NCI-H526 (cell line): ENCODE measurements around the gene NSUN2.
"Not testable (repeated sequence)": the region's sequence is repeated elsewhere in the genome, so short reads cannot be mapped to it uniquely, and the experiment has no call there.

Experiments
- DNase-seq, 2 experiments: peaks; one replicate each; lab custom pipeline; 2025; lab: John Stamatoyannopoulos, UW

Gene NSUN2

DNA sequence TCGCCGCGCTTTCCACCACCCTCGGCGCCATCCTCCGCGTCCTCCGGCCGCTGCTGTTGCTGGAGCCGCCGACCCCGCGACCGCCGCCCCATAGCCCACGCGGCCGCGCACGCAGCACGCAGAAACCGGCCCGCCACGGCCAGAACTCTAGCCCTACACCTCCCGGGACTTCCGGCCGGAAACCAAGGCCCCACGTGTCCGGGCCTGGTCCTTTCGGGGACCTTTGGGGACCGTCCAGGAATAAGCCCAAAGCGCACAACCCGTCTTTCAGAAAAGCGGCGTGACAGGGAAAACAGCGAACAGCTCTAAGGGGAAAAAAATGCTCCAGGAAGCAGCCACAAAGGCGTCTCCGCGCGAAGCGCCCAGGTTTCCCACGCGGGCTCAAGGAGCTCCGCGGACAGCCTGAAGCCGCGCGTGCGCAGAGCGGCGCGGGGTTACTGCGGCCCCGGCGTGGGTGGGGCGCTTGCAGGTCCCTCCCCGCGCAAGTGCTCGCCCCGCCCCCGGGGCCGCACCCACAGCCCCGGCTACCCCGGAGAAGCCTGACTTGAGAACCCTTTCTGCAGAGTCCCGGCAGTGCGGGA lies at the start of gene NSUN2, which contains the start of gene SRD5A1:
TSS of gene NSUN2 (minus strand) at position 157 of the 581 bp plus-strand sequence. CDS start at position 92, 65 bp downstream.
TSS of gene SRD5A1 (plus strand) at position 553 of the 581 bp plus-strand sequence. CDS start 137 bp downstream, outside the sequence.
- DNase-seq, result peak; percentile 81 to 95

DNA sequence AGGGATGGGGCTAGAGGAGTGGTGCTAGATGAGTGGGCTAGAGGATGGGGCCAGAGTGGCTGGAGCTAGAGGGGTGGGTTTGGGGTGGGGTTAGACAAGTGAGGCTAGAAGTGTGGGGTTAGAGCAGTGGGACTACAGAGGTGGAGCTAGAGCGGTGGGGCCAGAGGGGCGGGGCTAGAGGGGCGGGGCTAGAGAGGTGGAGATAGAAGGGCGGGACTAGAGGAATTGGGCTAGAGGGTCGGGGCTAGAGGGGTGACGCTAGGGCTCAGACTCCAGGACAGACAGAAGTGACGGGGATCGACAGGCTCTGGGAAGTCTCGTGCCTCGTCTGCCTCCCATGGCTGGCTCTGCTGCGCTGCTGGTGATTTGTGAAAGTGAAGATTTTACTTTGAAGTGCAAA lies 49.4 kb upstream of the NSUN2 start:
- DNase-seq, result no peak

DNA sequence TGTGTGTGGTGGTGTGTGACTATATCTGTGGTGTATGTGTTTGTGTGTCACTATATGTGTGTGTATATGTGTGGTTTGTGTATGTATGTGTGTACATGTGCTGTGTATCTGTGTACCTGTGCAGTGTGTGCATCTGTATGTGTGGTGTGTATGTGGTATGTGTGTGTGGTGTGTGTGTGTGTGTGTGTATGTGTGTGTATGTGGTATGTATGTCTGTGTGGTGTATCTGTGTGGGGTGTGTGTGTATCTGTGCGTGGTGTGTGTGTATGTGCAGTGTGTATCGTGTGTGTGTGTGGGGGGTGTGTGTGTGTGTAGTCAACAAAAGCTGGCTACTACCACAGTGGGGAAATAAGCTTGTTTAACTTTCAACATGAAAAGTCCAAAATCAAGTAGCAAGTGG lies 48.8 kb upstream of the NSUN2 start:
- DNase-seq, result no peak

DNA sequence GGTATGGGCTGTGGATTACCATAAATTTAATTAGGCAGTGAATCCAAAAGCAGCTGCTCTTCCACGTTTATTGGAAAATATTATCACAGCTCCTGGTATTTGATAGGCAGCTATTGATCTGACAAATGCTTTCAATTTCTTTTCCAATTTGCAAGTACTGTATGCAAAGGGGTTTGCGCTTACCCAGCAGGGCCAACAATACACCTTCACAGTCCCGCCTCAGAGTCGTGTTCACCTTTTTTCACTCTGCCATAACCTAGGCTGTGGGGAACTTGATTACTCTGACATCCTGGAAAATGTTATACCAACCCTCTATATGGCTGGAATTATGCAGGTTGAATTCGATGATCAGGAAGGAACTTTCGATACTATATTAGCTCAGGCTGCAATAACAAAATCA lies 48.1 kb upstream of the NSUN2 start:
- DNase-seq, result no peak

DNA sequence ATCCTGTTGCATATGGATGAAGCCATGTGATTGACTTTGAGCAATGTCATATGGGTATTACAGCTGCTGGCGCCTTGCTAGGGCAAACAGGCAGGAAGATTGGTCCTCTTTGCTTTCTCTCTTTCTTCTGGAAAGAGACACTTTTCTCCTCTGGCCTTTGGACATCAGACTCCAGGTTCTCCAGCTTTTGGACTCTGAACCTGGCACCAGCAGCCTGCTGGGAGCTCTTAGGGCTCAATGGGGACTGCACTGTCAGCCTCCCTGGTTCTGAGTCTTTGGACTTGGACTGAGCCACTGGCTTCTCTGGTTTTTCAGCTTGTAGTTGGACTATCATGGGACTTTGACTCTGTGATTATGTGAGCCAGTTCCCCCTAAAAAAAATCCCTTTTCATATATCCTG lies 45.5 kb upstream of the NSUN2 start:
- no peak for DNase-seq

DNA sequence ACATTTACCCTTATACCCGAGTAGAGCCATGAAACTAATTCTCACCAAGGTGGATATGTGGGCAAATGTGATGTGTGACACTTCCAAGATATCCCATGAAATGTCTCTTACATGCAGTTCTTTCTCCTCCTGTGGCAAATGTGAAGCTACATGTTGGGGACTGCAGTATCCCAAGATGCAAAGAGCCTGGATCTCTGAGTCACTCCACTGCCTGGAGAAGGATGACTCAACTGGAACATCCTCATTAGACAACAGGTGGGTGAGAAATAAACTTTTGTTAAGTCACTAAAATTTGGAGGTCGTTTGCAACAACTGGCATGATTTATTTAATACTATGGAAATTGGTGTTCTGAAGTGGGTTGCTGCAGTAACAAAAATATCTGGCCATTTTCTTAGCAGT lies 43.9 kb upstream of the NSUN2 start:
- no peak for DNase-seq

DNA sequence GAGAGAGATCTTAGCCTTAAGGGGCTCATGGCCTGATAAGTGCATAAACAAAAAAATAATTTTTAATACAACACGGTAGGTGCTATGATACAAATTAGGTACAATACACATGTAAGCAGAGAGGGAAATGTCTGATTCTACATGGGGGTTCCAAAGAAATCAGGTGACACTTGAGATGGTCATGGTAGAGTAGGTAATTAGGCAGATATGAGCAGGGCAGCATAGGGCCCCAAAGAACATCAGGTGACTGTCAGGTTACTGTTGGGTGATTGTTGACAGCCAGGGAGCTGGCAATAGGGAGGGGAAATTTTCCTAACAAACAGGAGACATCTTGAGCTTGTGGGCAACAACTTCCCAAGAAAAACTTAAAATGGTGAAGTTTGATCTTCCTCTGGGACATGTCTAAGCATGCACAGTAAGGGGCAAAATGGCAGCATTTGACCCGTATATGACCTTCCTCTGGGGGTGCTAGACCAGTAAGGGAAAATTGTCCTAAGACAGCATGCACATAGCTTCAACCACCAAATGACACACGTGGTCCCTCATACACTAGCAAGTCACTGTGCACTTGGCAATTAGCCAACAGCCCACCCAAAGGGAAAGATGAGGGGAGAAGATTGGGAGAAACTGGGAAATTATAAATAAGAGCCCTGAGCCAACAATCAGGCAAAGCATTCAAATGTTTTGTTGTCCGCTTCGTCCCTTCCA lies 43.1 kb upstream of the NSUN2 start:
- DNase-seq, result peak in 1 of 2 experiments; percentile 31

DNA sequence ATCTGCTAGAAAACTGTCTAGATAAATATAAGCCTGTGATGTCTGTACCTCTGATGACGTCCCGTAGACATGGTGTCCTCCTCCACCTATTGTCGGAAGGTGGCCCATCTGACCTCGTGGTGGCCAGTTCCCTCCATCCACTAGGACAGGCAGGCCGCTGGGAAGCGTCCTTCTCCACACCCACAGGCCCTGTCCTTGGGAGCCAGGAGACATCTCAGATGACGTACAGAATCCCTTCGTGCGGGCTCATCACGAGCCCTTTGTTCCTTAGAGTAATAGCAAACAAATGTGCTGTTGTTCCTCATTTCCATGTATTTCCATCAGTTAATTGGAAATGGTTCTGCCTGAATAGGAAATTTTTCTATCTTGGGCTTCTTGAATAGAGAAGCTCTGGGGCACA lies 42.0 kb upstream of the NSUN2 start:
- peak; percentile 85 for DNase-seq

DNA sequence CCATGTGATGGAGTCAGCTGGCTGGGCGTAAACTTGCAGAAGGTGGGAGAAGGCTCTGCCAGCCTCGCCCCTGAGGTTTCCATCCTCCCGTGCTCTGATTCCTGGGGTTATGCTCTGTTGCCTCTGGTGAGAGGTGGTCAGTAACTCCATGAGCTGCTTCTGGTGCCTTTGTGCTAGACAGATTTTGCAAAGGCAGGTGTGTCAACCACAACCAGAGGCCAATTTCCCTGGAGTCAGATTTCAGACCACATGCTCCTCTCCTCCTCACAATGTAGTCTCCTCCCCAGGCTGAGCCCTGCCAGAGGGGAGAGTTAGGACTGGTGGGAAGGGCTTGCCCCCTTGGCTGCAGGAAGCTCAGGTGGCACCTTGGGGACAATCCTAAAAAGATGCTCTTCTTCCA lies 41.6 kb upstream of the NSUN2 start:
- DNase-seq, result peak; percentile 97 to 98

DNA sequence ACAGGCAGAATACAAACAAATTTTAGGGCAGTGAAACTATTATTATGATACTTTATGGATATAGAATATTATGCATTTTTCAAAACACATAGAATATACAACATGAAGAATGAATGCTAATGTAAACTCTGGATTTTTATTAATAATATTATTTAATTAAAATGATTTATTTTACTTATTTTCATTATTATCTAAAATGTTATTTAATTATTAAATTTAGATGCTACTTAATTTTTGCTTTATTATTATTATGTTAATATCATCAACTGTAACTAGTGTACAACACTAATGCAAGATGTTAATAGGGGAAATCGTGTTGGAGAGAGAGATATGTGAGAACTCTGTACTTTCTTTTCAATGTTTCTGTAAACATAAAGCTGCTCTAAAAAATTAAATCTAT lies 41.1 kb upstream of the NSUN2 start:
- DNase-seq, result no peak

DNA sequence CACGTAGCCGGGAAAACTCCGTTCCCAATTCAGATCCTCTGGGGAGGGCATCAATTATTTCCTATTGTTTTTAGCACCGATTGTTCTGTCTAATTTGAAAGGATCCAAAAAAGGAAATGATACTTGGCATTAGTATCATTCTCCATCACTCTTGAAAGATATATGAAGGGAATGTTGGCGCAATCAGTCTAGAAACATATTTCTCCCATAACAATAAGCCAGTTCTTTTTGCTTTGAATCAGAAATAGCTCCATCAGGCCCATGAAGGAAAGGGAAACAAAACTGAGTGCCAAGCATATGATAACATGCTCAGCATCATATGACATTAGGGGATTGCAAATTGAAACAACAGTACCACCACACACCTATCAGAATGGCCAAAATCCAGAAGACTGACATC lies 40.2 kb upstream of the NSUN2 start:
- DNase-seq, result no peak

DNA sequence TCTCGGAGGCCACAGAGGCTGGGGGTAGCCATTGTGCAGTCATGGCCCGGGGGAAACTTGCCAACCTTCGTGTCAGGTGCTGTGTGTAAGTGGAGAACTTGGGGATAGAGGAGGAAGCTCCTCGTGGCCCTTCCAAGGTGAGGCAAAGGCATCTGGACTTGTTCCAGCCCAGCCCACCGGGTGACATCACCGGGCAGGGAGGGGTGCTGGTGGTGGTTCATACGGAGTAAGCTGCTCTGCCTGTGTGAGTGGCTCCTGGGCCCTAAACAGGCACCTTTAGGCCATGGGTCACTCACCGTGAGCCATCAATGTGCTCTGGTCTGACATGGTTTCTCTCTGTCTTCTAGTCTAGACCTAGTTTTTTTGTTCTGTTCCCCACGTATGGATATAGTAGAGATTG lies 35.9 kb upstream of the NSUN2 start:
- DNase-seq, result not testable (repeated sequence)

DNA sequence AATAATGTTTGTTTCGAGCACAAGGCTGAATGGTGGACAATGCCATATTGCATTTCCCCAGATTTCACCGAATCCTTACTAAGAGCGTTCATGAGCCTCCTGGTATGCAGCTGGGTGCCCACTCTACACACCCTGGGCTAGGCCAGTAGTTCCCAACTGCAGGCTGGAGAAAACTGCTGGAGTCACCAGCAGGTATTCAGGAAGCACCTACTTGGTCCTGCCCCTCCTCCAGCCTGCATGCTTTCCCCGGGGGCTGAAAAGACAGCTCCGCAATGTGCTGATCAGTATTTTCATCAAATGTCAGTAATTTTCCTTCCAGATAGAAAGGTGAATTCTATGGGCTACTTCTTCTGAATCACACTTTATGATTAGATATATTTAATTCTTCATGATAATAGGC lies 34.8 kb upstream of the NSUN2 start:
- no peak for DNase-seq

DNA sequence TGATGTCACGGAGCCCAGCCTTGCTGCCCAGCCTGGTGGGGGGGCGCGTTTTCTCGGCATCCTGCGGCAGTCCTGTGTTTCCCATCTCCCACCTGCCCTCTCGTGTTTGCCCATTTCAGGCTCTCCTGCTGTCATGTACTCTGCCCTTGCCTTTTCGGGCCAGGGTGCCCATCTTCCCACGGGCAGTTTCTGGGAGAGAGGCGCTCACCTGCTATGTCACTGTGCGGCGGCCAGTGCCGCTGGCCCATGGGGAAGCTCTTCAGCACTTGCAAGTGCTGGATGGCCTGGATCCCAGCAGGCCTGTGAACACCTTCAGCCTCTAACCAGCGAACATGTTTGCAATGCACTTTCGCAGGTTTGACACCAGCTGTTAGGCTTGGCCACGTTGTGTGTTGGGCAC lies 33.9 kb upstream of the NSUN2 start:
- DNase-seq, result no peak

DNA sequence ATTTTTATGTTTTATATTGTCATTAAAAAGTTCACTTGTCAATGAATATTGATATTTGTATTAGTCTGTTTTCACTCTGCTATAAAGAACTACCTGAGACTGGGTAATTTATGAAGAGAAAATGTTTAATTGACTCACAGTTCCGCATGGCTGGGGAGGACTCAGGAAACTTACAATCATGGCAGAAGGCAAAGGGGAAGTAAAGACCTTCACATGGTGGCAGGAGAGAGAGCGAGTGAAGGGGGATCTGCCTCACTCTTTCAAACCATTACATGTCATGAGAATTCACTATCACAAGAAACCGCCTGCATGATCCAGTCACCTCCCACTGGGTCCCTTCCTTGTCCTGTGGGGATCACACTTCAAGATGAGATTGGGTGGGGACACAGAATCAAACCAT lies 27.8 kb upstream of the NSUN2 start:
- DNase-seq, result no peak

DNA sequence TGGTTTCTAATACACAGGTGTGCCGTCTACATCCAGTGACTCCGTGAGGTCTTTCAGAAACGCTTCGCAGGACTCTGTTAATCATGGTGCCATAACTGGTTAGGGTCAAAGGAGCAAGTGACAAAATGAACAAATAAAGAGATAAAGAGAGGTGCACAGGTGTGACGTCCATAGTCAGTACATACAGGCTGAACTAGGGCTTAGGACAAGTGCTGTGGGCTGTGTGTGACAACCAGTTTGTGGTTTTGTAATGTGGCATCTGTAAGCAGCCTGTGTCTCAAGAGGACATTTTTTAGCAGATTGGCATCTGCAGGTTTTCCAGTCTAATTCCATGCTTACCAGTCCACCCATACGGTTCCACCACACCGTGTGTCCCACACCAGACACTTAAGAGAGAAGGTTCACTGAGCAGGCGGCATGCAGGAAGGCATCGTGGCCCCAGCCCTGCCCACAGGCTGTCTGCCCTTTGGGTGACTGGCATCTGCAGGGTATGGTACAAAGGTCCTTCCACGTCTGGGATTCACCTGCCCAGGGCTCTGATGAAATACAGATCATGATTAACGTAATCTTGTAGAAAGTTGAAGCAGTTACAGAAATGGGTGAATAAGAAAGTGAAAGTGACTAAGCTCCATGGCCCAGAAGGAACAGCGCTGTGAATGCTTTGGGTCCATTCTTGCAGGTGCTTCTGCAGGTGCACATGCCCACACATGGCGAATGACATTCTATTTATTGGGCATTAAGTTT lies 27.3 kb upstream of the NSUN2 start:
- no peak for DNase-seq

DNA sequence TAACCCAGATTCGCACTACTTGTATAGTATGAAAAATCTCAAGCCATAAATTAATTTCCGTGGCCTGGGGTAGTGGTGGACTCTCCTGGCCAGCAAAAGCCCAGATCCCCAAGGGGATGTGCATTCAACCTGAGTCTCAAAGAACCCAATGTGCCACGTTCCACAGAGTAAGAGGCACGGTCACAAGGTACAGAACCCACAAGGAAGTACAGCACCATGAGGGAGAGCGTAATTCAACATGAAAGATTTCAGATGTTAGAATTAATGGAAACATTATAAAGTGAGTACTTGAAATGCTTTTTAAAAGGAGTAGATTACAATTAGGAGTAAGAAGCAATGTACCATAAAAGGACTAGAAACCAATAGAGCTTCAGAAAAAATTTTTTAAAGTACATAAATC lies 23.8 kb upstream of the NSUN2 start:
- DNase-seq, result no peak

DNA sequence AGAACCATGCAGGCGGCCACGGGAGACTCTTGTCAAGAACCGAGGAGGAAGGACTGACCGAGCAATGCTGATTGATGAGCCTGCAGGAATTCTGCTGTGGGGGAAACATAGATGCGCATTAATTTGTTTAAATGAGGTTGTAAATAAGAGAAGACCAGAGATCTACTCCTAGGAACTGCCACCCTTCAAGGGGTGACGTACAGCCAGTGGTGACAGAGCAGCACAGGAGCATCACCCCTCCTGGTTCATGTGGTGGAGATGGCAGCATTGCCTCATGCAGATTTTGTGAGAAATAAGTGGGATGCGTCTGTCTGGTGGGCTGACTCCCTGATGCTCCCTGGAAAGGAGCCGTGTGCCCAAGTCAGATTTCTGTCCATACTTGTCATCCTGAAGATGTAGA lies 22.6 kb upstream of the NSUN2 start:
- no peak for DNase-seq

DNA sequence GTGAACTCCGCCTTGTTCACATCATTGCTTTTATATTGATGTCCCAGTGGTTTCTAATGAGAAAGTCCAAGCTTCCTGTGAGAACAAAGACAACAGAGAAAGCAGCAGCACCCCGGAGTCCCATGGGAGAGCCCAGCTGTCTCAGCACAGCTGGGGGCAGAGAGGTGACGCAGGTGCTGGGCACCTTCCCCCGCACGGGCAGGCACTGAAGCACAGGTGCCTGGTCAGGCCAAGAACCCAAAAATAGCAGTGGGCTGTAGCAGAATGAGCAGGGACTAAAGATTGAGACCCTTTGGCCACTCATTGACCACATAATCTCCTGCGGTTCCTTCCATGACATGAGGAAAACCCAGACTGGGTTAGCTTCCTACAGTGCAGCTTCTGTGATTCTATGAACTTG lies 19.2 kb upstream of the NSUN2 start:
- DNase-seq, result peak in 1 of 2 experiments; percentile 83

DNA sequence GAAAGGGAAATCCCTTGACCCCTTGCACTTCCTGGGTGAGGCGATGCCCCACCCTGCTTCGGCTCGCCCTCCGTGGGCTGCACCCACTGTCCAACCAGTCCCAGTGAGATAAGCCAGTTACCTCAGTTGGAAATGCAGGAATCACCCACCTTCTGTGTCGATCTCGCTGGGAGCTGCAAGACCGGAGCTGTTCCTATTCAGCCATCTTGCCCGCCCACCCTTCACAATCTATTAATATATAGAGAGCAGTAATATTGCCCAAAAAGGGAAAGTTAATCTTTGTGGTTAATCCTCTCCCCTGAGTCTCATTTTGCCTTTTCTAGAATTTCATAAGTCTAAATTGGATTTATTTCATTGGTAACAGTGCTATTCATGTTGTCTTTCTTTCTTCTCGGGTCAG lies 16.8 kb upstream of the NSUN2 start:
- DNase-seq, result no peak

DNA sequence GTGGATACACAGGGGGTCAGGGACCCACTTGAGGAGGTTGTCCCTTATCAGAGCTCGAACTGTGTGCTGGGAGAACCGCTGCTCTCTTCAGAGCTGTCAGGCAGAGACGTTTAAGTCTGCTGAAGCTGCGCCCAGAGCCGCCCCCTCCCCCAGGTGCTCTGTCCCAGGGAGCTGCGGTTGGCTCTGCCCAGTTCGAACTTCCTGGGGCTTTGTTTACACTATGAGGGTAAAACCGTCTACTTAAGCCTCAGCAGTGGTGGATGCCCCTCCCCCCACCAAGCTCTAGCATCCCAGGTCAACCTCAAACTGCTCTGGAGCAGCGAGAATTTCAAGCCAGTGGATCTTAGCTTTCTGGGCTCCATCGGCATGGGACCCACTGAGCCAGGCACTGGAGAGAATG lies 16.3 kb upstream of the NSUN2 start:
- no peak for DNase-seq

DNA sequence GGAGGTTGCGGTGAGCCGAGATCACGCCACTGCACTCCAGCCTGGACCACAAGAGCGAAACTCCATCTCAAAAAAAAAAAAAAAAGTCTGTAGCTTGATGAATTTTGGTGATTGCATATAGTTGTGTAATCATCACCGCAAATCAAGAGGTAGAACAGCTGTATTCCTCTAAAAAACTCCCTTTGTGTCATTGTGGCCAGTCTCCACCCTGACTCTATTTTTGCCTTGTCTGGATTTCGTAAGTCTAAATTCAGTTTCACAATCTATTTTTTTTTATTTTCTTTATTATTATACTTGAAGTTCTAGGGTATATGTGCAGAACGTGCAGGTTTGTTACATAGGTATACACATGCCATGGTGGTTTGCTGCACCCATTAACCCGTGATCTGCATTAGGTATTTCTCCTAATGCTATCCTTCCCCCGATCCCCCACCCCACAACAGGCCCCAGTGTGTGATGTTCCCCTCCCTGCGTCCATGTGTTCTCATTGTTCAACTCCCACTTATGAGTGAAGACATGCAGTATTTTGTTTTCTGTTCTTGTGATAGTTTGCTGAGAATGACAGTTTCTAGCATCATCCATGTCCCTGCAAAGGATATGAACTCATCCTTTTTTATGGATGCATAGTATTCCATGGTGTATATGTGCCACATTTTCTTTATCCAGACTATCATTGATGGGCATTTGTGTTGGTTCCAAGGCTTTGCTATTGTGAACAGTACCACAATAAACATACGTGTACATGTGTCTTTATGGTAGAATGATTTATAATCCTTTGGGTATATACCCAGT lies 12.9 kb upstream of the NSUN2 start:
- DNase-seq, result not testable (repeated sequence)
